ENCODE results near the gene CYP4V2. TPM values are rescaled to one million over a fixed set of nuclear protein-coding genes. Genes with fewer than 3 reads are reported as not detected.

Gene CYP4V2
- polyA plus RNA-seq, 1 donor, result 32.3 TPM

DNA sequence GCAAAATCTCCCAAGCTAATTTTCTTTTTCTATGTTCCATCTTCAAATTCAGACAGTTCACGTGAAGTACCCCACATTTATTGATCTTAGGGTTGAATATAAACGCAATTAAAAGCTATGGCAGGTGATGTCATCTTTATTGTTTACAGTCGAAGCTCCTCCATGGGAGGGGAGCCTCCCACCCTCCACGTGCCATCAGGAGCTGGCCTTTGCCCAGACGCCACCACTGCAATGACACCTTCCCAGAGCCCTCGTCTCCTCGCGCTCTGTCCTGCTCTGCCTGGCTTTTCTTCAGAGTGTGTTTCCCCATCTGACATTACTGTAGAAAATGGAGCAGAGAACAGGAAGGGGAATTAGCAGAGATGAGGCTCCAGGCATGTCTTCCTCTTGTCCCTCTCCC is 18.8 kb upstream of the CYP4V2 start:
- no peak for DNase-seq

DNA sequence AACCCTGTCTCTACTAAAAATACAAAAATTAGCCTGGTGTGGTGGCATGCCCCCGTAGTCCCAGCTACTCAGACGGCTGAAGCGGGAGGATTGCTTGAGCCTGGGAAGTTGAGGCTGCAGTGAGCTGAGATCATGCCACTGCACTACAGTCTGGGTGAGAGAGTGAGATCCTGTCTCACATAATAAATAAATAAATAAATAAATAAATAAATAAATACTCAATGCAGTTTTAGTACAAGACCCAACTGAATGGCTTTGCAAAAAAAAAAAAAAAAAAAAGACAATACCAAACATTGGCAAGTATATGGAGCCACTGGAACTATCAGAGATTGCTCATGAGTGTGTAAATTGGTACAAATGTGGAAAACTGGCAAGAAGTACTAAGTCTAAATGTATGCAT is 3.3 kb upstream of the CYP4V2 start:
- DNase-seq, result no peak

DNA sequence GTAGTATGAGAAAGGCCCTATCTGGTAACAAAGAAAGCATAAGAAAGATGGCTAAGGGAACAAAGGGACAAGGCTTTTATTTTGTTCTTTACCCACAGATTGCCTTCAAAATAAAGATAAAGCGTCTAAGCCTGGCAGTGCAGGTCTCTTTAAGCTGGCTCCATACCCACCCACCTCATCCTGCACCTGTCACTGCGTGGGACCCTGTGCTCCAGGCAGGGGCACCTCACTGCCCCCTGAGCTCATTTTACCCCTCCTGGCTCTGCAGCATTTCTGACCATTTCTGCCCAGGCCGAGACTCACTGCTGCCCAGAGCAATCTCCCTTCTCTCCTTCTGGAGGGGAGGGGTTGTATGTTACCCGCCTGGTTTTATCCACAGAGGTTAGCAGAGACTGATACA is 1.7 kb upstream of the CYP4V2 start:
- DNase-seq, result no peak

DNA sequence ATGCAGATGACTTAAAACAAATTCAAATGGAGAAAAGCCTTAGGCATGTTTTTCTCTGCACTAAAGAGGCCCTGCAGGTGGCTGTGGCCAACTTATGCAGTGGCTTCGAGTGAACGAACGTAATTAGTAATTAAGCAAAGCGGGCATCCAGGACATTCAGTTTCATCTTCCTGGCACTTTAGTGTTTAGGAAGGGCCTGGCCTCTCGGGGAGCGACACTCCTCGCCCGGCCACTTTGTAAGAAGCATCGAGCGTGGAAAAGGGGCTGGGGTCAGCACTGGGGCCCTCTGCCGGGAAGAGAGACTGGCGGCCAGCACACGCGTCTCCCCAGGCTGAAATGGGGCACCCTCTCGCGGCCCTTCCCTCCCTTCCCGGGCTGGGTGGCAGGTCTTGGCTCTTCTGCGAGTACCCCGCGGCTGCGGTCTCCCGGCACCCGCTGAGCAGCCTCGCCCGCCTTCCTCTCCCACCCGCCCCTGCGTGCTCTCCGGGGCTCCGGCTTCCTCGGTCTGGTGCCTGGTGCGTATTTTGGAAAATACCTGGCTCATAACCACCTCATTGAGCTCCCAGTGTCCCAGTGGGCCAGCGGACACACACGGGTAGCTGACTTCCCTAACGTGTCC is 677 bp upstream of the CYP4V2 start:
- peak; percentile 54 for DNase-seq

DNA sequence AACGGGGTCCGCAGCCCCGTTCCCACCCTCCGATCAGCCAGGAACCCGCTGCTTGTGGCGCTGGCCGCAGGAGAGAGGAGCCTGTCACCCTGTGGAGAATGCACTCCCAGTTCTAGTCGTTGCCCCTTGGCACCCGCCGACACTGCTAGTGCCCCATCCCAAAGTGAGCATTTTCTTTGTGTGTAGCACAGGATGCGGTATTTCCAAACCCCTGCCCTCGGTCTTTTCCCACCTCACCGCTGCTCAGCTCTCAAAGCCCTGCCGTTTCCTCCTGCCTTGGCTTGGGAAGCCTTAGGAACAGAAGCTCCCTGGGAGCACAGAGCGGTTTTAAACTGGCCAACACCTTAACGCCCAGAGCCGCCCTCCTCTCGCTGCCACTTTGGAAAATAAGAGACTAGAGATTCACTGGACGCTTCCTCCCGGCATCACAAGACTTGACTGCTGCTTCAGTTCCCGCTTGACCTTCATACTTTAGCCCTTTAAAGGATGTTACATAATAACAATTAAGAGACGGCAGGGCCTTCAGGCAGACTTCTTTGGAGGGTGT is 772 bp downstream of the CYP4V2 start:
- DNase-seq, result peak; percentile 57

DNA sequence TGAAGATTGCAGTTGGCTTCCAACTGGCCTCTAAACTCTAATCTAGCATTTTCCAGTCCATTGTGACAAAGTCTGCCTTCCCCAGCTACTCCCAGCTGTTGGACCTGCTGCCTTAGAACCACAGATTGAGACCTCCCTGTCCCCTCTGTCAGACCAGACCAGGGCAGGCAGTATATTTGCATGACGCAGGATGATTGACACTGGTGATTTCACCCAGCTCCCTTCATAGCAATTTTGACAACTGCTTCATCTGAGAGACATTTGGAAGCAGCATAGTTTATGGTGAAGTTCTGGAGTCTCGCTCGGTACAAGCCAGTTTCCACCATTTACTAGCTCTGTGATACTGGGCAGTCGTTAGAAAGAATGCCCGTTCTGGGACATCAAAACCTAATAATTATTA is 2.5 kb downstream of the CYP4V2 start:
- no peak for DNase-seq

DNA sequence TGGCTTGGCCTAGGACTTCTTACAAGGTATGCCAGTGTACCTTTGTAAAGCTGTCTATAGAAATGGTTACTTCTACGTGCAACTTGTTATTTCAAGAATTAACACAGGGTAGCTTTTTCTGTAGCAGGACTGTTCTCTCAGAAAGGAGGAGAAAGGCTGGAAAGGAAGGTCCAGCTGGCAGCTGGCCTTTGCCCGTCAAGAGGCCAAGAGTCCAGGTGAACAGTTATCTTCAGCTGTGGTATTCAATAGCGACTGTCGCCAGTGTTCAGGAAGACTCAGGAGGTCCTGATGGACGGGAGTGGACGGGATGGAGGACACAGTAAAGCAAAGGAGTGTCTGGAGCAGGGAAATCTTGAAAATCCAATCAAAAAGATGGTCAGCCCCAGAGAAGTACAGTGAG is 4.7 kb downstream of the CYP4V2 start:
- no peak for DNase-seq

DNA sequence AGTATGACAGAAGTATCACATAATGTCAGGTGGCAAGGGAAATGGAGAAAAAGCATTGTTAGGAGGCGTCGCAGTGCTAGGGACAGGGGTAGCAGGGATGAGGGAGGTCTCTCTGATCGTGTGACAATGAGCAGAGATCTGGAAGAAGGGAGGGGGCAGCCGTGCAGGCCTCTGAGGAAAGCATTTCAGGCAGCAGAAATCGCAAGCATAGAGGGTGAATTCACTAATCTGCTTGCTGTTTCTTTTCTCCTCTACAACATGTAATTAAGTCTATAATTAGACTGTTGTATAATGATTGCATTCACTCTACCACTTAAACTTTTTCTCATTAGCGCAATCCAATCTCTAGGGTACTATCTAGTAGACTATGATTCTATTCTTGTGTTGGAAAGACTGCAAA is 9.1 kb downstream of the CYP4V2 start:
- DNase-seq, result no peak

DNA sequence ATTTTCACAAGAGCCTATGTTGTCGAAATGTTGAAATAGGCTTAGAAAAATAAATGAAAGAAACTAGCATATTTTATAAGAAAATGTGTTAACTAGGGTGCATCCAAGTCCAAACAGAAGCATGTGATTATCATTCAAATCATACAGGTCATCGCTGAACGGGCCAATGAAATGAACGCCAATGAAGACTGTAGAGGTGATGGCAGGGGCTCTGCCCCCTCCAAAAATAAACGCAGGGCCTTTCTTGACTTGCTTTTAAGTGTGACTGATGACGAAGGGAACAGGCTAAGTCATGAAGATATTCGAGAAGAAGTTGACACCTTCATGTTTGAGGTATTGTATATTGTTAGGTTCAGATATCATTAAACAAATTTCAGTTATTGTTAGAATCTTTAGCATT is 9.6 kb downstream of the CYP4V2 start:
- DNase-seq, result no peak

DNA sequence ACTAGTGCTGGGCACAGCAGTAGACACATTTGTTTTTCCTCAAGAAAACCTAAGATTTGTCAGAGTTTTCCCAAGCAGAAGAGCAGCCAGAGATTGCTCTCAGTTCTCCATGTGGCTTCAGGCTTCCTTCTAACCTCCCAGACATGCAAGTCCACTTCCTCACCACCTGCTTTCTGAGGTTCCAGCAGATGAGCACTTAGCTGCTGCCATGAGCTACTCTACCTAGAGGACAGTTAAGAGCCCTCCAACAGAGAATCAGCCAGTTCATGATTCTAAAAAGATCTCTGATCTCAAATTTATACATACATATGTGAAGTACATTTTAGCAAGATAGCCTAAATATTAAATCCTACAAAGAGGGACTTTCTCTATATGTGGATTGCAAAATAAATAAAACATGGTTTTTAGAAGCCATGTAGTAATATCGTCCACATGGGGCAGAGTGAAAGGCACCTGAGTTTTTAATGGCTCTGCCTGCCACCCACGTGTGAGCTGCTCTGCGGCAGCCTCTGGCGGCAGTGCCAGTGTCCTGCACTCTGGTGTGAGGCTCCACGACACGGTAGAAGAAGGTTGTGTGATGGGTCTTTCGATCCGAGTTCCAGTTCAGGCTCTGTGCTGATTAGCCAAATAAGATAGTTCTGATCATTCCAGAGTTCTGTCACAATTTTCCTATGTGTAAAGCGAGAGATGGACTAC is 10.3 kb downstream of the CYP4V2 start:
- no peak for DNase-seq

DNA sequence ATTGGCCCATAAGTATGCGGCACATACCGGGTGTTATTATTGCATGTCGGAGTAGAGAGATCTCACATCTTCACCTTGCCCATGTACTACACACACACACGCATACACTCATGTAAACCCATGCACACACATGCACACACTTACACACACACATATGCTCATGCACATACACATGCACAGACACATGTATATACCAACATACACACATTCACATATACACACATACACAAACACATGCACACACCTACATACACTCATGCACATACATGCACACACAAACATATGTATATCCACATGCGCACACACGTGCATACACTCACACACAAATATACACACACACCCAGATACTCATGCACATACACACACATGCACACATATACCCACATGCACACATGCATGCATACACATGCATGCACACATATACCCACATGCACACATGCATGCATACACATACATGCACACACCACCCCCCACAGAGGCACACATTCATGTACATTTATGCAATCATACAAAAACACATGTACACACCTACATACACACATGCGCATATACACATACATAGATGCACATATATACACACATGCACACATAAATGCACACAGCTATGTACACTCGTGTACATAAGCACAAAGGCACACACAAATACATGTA is 11.2 kb downstream of the CYP4V2 start:
- no peak for DNase-seq

DNA sequence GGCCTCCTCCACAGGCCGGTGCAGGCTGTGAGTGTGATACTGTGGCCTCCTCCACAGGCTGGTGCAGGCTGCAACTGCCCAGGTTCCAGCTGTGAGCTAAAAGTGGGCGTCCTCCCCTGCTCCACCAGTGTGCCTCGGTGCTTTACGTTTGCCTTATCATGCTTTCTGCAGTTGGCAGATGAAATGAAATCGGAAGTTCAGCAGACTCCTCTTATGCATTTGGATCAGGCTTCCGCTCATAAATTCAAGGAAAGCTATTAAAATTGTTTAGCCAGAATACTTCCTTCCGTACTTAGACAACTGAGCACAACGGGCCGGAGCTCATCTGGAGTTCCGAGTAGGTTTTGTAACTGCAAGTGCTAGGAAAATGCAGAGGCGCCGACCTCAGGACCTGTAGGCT is 12.0 kb downstream of the CYP4V2 start:
- peak; percentile 36 for DNase-seq

DNA sequence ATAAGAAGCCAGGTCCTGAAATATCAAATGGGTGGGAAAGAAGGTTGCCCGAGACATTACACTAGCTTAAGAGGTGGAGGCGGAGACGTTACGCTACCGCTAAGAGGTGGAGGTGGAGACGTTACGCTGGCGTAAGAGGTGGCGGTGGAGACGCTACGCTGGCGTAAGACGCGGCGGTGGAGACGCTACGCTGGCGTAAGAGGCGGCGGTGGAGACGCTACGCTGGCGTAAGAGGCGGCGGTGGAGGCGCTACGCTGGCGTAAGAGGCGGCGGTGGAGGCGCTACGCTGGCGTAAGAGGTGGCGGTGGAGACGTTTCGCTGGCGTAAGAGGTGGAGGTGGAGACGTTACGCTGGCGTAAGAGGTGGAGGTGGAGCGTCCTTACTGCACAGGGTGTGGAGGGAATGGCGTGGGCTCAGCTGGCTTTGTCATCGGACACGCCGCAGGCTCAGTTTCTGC is 12.8 kb downstream of the CYP4V2 start:
- no peak for DNase-seq

DNA sequence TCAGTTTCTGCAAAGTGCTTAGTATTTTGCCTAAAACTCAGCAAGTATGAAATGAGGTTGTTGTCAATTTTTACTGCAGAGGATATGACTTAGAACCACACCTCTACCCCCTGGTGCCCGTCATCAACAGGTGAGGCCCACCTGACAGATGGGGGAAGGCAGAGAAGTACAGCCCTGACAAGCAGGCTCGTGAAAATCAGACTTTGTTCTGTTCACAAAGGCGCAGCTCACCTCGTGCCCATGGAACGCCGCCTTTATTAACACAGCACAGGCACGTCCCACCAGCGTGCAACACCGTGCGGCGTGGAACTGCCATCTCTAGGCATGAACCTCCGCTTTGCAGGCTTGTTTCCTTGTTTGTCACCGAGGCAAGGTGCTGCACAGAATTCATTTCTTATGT is 13.3 kb downstream of the CYP4V2 start:
- no peak for DNase-seq

DNA sequence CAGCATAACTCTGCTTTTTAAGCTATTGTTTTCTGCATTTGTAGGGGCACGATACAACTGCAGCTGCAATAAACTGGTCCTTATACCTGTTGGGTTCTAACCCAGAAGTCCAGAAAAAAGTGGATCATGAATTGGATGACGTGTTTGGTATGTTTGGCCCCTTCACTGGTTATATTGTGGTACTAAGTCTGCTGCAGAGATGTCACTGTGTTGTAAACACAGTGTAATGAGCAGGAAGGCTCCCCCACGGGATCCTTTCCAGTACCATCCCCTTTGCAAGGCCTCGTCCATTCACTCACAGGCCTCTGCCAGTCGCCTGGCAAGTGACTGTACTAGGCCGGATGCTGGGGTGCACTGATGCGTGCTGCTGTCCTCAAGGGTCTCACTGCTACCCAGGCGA is 13.8 kb downstream of the CYP4V2 start:
- DNase-seq, result no peak

DNA sequence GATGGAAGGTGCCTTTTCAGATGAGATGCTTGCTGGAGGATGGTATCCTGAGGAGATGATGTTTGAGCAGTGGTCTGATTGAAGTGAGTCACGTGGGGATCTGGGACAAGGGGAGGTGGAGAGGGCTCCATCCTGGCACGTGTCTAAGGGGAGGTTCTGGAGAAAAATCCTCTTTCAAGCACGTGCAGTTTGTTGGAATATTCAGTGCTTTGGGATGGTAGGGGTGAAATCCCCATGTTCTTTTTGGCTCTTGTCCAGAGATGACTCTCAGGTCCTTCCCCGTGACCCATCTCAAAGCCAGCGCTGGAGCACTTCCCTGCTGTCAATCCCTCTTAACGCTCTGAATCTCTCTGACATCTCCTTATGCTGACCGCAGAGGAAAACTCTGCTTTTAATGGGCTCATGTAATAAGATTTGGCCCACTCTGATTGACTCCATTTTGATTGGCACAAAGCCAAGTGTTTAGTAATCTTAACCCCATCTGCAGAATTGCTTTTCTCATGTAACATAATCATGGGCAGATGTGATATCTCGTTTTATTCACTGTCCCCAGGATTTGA is 25.2 kb downstream of the CYP4V2 start:
- DNase-seq, result no peak

DNA sequence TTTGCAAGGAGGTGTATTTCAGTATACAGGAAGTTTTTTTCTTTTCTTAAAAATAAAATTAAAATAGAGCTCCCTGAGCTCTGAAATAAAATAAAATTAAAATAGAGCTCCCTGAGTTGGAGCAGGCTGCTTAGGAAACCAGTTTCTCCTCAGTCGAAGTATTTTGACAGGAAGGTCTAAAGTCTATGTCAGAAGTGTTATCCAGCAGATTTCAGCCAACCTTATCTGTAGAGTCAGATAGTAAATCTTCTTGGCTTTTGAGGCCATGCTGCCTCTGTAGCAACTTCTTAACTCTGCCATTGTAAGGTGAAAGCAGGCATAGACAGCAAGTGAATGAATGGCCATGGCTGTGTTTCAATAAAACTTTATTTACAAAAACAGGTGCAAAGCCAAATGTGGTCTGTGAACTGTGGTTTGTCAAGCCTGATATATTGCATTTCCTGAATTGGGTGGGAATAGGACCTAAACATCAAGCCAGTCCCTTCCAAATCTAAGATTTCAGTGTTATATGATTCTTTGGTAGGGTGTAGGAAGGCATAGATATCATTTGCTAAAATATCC is 26.4 kb downstream of the CYP4V2 start:
- no peak for DNase-seq

DNA sequence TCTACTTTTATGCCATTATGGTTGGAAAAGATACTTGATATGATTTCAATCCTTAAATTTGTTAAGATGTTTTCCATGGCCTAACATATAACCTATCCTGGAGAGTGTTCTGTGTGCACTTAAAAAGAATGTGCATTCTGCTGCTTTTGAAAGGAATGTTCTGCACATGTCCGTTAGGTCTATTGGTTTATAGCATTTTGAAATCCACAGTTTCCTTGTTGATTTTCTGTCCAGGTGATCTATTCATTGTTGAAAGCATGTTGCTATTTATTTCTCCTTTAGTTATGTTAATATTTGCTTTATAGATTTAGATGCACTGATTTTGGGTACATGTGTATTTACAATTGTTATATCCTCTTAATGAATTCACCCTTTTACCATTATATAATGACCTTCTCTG is 30.3 kb downstream of the CYP4V2 start:
- no peak for DNase-seq

DNA sequence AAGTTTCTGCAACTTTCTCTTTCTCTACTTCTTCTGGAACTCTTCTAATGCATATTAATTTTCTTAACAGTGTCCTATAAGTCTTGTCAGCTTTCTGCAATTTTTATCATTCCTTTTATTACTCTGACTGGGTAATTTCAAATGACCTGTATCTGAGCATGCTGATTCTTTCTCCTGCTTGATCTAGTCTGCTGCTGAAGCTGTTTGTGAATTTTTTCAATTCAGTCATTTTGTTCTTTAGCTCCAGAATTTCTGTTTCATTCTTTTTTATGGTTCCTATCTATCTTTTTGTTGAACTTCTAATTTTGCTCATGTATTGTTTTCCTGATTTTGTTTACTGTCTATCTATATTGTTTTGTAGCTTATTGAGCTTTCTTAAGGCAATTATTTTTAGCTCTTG is 34.5 kb downstream of the CYP4V2 start:
- no peak for DNase-seq

DNA sequence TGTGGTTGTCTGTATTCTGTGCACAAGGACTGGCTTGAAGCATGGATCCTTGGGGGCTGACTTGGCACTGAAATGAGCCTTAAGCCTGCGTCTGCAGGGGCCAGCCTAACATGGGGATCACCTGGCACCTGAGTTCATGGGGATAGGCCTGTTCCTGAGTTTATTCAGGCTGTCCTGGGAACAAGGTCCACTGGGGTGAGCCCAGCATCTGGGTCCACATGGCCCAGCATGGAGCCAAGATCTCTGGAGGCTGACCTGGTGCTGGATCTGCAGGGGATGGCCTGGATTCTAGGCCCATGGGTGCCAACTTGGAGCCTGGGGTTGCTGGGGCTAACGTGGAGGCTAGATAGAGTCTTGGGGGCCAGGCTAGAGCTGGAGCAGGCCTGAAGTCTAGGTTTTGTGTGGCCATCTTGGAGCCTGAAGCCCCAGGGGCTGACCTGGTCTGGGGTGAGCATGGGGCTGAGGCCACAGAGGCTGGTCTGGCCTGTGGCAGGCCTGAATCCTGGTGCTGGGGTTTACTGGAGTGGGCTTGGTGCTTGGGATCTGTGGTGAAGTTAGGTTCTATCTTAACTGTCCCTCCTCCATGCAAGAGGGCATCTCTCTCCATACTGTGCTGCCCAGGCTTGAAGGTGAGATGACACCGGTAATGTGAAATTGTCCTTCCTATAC is 35.3 kb downstream of the CYP4V2 start:
- DNase-seq, result no peak

DNA sequence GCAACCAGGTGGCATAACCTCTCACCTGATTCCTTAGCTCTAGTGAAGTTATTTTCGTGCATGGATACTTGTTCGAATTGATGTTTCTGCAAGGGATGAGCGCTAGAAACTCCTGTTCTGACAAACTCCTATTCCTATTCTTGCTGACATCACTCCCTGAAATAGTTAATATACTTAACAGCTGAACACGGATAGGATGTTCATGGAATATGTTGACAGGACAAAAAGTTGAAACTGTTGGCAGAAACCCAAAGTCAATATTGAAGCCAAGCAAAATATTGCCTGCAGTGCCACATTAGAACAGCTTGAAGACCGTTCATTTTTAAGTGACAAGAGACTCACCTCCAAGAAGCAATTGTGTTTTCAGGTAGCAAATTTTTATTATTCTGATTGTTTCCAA is 35.9 kb downstream of the CYP4V2 start, which contains the start of gene KLKB1:
Gene KLKB1 (plus strand): TSS at position 287 of the 400 bp plus-strand sequence. CDS start 689 bp downstream, outside the sequence.
- DNase-seq, result no peak

Measured in left kidney (tissue), 2 donors.